HL-60 (cell line): ENCODE data around the gene PCDHA7.

Experiments used
- CTCF ChIP-seq: IDR thresholded peaks from one replicate; pipeline ENCODE4 v1.5.1; 2011; ENCODE audit warnings: low read length, control low read depth, inconsistent platforms; ENCODE audit not compliant: insufficient read depth
- GABPA ChIP-seq: IDR thresholded peaks from 2 replicates; pipeline ENCODE4 v1.6.1; 2012; ENCODE audit warnings: low read depth
- POLR2AphosphoS5 ChIP-seq: IDR thresholded peaks from 2 replicates; pipeline ENCODE4 v1.6.1; 2012; ENCODE audit warnings: low read depth

DNA sequence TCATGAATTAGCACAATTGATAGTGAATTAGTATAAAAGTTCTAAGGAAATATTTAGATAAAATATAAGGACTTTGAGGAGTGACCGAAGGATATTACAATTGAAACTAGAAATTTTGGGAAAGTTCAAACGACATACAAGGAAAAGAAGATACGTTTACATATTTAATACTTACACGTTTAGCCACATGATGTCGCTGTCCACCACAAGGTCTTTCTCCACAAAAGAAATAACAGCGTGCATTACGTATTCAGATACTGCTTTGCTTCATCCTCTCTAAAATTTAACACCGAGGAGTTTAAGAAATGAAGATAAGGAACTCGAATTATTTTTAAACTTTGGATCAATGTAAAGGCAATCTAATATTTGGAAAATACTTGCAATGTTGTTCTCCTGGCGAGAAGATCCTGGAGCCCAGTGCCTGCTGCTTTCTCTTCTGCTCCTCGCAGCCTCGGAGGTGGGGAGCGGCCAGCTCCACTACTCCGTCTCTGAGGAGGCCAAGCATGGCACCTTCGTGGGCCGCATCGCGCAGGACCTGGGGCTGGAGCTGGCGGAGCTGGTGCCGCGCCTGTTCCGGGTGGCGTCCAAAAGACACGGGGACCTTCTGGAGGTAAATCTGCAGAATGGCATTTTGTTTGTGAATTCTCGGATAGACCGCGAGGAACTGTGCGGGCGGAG is 33.1 kb upstream of the PCDHA7 start, which contains the start of gene PCDHA3:
- TF ChIP-seq CTCF = no peak
- no peak for TF ChIP-seq POLR2AphosphoS5
- no peak for TF ChIP-seq GABPA
